Fibroblast of peridontal ligament (primary cell): ENCODE measurements around the gene SPTBN1.
A peak's percentile ranks its signal among the peaks of the same experiment; 100 is the strongest.
"Not testable (repeated sequence)": the region's sequence is repeated elsewhere in the genome, so short reads cannot be mapped to it uniquely, and the experiment has no call there.

Source experiments
- DNase-seq: peaks from one replicate; pipeline ENCODE4 v3.0.0-alpha.2; 2010; ENCODE audit errors: extremely low read depth

SPTBN1 gene

GRCh38 chr2:54672590-54673456 is 216.7 kb downstream of the SPTBN1 start:
- DNase-seq: no peak

GRCh38 chr2:54673501-54673998 is 217.4 kb downstream of the SPTBN1 start:
- DNase-seq: no peak

GRCh38 chr2:54675281-54675680 is 219.2 kb downstream of the SPTBN1 start:
- no peak for DNase-seq

- DNase-seq: no peak
These were observed 219.6 kb downstream of the SPTBN1 start for GRCh38 chr2:54675738-54676137.

GRCh38 chr2:54676656-54677055 is 220.5 kb downstream of the SPTBN1 start:
- DNase-seq: peak; percentile 77

GRCh38 chr2:54677476-54678265 is 221.5 kb downstream of the SPTBN1 start:
- no peak for DNase-seq

GRCh38 chr2:54678719-54679118 is 222.6 kb downstream of the SPTBN1 start:
- no peak for DNase-seq

- DNase-seq: peak; percentile 55
These were observed 224.4 kb downstream of the SPTBN1 start for GRCh38 chr2:54680397-54681041.

- DNase-seq: no peak
These were observed 225.3 kb downstream of the SPTBN1 start for GRCh38 chr2:54681416-54681815.

- no peak for DNase-seq
These were observed 227.5 kb downstream of the SPTBN1 start for GRCh38 chr2:54683596-54683995.

GRCh38 chr2:54685263-54685775 is 229.2 kb downstream of the SPTBN1 start:
- no peak for DNase-seq

- DNase-seq: no peak
These were observed 231.5 kb downstream of the SPTBN1 start for GRCh38 chr2:54687595-54688152.

- no peak for DNase-seq
These were observed 235.5 kb downstream of the SPTBN1 start for GRCh38 chr2:54691445-54692135.

- no peak for DNase-seq
These were observed 236.4 kb downstream of the SPTBN1 start for GRCh38 chr2:54692556-54692955.

- DNase-seq: no peak
These were observed 239.3 kb downstream of the SPTBN1 start for GRCh38 chr2:54695378-54695777.

- no peak for DNase-seq
These were observed 241.8 kb downstream of the SPTBN1 start for GRCh38 chr2:54697934-54698333.

GRCh38 chr2:54698926-54699325 is 242.8 kb downstream of the SPTBN1 start:
- DNase-seq: not testable (repeated sequence)

GRCh38 chr2:54699665-54700064 is 243.5 kb downstream of the SPTBN1 start:
- no peak for DNase-seq

GRCh38 chr2:54701029-54701428 is 244.9 kb downstream of the SPTBN1 start:
- DNase-seq: no peak

- DNase-seq: no peak
These were observed 248.1 kb downstream of the SPTBN1 start for GRCh38 chr2:54704238-54704637.
